Ureter (tissue), 1 donor: ENCODE results near the gene CDIP1. TPM values are rescaled to one million over a fixed set of nuclear protein-coding genes. Genes with fewer than 3 reads are reported as not detected.

Source experiments
- total RNA-seq: library from RNA; stranded (reverse); gene quantifications from one replicate; pipeline ENCODE4 v1.2.4, GENCODE V29; 2023
- donor health status: DM: yes; HTN: yes; CAD: no.

Gene CDIP1
- total RNA-seq, 1 donor from 2014 or later: 32.4 TPM

Other genes with a start within 250 kb of the CDIP1 start
- 11.7 TPM for gene GLIS2, start 222.7 kb downstream of the CDIP1 start, total RNA-seq
- gene PAM16, start 187.5 kb downstream of the CDIP1 start, total RNA-seq: 58.6 TPM
- 13.4 TPM for gene VASN, start 166.9 kb downstream of the CDIP1 start, total RNA-seq
- 43.8 TPM for gene CORO7, start 122.2 kb downstream of the CDIP1 start, total RNA-seq
- 73.1 TPM for gene DNAJA3, start 112.9 kb downstream of the CDIP1 start, total RNA-seq
- 54.5 TPM for gene NMRAL1, start 64.1 kb downstream of the CDIP1 start, total RNA-seq
- 44.2 TPM for gene HMOX2, start 62.4 kb downstream of the CDIP1 start, total RNA-seq
- not detected for gene C16orf96, start 17.6 kb upstream of the CDIP1 start, total RNA-seq
- gene UBALD1, start 76.1 kb upstream of the CDIP1 start, total RNA-seq: 27.2 TPM
- gene MGRN1, start 86.1 kb upstream of the CDIP1 start, total RNA-seq: 104 TPM
- gene NUDT16L1, start 154.8 kb upstream of the CDIP1 start, total RNA-seq: 33.1 TPM
- gene ANKS3, start 195.5 kb upstream of the CDIP1 start, total RNA-seq: 35.3 TPM
- gene DNAAF8, start 195.8 kb upstream of the CDIP1 start, total RNA-seq: 0.91 TPM
- gene ZNF500, start 228.4 kb upstream of the CDIP1 start, total RNA-seq: 22.5 TPM
- gene SEPTIN12, start 249.6 kb upstream of the CDIP1 start, total RNA-seq: not detected